Measurements from ENCODE around the gene FADS1.

The FADS1 gene

GRCh38 chr11:61860054-61860903 lies 43.5 kb upstream of the FADS1 start:
- TF ChIP-seq, protein P1, sequence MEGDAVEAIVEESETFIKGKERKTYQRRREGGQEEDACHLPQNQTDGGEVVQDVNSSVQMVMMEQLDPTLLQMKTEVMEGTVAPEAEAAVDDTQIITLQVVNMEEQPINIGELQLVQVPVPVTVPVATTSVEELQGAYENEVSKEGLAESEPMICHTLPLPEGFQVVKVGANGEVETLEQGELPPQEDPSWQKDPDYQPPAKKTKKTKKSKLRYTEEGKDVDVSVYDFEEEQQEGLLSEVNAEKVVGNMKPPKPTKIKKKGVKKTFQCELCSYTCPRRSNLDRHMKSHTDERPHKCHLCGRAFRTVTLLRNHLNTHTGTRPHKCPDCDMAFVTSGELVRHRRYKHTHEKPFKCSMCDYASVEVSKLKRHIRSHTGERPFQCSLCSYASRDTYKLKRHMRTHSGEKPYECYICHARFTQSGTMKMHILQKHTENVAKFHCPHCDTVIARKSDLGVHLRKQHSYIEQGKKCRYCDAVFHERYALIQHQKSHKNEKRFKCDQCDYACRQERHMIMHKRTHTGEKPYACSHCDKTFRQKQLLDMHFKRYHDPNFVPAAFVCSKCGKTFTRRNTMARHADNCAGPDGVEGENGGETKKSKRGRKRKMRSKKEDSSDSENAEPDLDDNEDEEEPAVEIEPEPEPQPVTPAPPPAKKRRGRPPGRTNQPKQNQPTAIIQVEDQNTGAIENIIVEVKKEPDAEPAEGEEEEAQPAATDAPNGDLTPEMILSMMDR (IDR thresholded peaks at IDR 0.05; ENCODE audit: insufficient read depth, low read depth, low read length, missing control alignments): no peak
- no peak for DNase-seq (ENCODE audit: low read depth)

DNA sequence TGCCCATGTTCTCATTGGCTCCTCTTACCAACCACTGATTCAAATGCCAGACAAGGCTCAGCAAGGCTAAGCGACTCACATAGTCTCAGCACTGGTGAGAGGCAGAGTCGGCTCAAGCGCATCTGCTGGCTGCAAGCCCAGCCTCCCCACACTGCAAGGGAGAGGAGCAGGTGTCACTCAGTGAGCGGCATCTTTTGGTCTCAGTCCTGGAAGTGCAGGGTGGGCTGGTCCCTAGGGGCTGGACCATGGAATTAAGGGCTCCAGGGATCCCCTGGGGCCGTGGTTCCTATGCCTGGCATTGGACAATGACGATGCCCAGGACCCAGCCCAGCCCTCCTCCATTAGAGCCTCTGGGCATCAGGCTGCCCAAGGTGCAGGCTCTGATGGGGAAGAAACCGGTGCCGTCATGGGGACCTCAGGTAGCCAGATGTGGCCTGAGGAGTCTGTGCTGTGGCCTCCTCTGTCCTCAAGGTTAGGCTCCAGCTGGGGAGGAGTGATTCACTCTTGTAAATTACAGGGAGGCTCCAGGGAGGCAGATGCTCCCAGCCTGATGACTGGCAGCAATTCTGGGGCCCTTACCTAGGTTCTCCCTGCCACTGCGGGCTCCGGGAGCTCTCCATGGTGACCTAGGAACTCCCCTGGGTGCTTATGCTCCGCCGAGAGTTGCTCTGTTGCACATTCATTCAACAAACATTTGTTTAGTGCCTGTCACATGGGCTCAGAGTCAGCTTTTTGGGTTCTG lies 39.3 kb upstream of the FADS1 start:
- TF ChIP-seq, protein P1 (IDR thresholded peaks at IDR 0.05; ENCODE audit: insufficient read depth, low read depth, low read length, missing control alignments): no peak
- no peak overlapping the region for H3K4me3 ChIP-seq (ENCODE audit: low read length)
- DNase-seq (ENCODE audit: low read depth): no peak

More at GRCh38 chr11:61860054-61860903, 43.5 kb upstream of the FADS1 start:
- H3K4me3 ChIP-seq (ENCODE audit: low read length): no peak overlapping the region

DNA sequence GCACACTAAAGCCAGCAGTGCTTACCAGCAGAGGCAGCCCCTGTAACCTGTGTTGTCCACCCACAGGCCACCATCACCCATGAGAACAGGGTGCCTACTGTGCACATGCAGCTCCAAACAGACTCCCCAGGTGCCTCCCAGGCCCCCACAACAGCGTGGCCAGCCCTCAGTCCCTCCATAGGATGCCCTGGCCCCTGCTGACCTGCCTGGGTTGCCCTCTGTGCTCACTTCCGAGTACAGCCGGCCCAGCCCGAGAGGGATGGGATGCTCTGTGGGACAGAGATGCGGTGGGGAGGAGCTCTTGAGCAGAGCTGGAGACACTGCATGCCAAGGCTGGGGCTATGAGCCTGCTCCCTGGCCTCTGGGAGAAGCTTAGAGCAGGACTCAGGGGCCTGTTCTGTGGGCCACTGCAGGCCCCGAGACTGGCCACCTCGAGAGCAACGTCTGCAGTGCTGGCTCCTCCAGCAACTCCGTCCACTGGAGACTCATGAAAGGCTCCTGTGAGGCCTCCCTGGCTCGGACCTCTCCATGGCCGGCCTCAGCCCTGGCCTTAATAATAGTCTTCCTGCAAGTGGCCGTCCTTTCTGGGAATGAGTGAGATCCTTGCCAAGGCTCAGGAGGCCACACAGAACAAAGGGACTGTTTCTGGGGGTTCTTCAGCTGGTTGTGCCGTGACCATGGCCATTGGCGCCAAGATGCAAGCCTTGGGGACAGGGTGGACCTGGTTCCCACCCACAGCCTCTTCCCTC lies 38.3 kb upstream of the FADS1 start:
- H3K4me3 ChIP-seq (ENCODE audit: low read length): no peak overlapping the region
- TF ChIP-seq, protein P1 (IDR thresholded peaks at IDR 0.05; ENCODE audit: insufficient read depth, low read depth, low read length, missing control alignments): no peak
- no peak for DNase-seq (ENCODE audit: low read depth)

GRCh38 chr11:61854206-61854895 lies 37.5 kb upstream of the FADS1 start:
- no peak overlapping the region for H3K4me3 ChIP-seq (ENCODE audit: low read length)
- DNase-seq (ENCODE audit: low read depth): no peak
- TF ChIP-seq, protein P1 (IDR thresholded peaks at IDR 0.05; ENCODE audit: insufficient read depth, low read depth, low read length, missing control alignments): no peak

- TF ChIP-seq, protein P1 (IDR thresholded peaks at IDR 0.05; ENCODE audit: insufficient read depth, low read depth, low read length, missing control alignments): no peak
- DNase-seq (ENCODE audit: low read depth): no peak
- H3K4me3 ChIP-seq (ENCODE audit: low read length): no peak overlapping the region
These were observed 36.9 kb upstream of the FADS1 start for GRCh38 chr11:61853698-61854169.

GRCh38 chr11:61851900-61852295 lies 35.1 kb upstream of the FADS1 start:
- no peak for DNase-seq (ENCODE audit: low read depth)
- TF ChIP-seq, protein P1 (IDR thresholded peaks at IDR 0.05; ENCODE audit: insufficient read depth, low read depth, low read length, missing control alignments): no peak
- H3K4me3 ChIP-seq (ENCODE audit: low read length): no peak overlapping the region
